H1 (cell line): Measurements from ENCODE around the gene FCER2. TPM values are rescaled to one million over a fixed set of nuclear protein-coding genes. Genes with fewer than 3 reads are reported as not detected.
A peak's percentile ranks its signal among the peaks of the same experiment; 100 is the strongest.

Experiments used
- CTCF ChIA-PET: fragments of 300-600 bp; sonication (Branson Sonifier 250); formaldehyde crosslinking; loops from one replicate; lab custom pipeline; 2021; ENCODE audit not compliant: partially characterized antibody; lab: Charles Lee
- POLR2A ChIA-PET: fragments of 300-600 bp; sonication (Branson Sonifier 250); formaldehyde crosslinking; loops from one replicate; lab custom pipeline; 2021; ENCODE audit warnings: inconsistent platforms; ENCODE audit not compliant: partially characterized antibody; lab: Charles Lee
- DNase-seq, 2 experiments: peaks; one replicate each; pipeline versions ENCODE4 v3.0.0 to v3.0.0-alpha.2; 2010 to 2022; ENCODE audit warnings: low spot score in 2 of 2, low read depth in 1 of 2, mixed read lengths in 1 of 2
- FAIRE-seq: peaks from 2 replicates; lab custom pipeline; 2011; peaks lifted over from hg19 to GRCh38; lab: Jason Lieb, UNC
- H2AFZ ChIP-seq: 2 replicates; pipeline ENCODE4 v1.8.1; 2012; ENCODE audit warnings: low read length, inconsistent platforms
- H2AK5ac ChIP-seq: 2 replicates; pipeline ENCODE4 v1.6.1; 2013; ENCODE audit warnings: low read depth, low read length
- H2BK120ac ChIP-seq: replicated peaks from 2 replicates; pipeline ENCODE3; 2013; ENCODE audit warnings: low read depth, low read length, inconsistent platforms
- H2BK12ac ChIP-seq: 2 replicates; pipeline ENCODE4 v1.6.1; 2013; ENCODE audit warnings: low read depth, low read length
- H2BK15ac ChIP-seq: 2 replicates; pipeline ENCODE4 v1.6.1; 2013; ENCODE audit warnings: low read length
- H2BK20ac ChIP-seq: 2 replicates; pipeline ENCODE4 v1.6.1; 2013; ENCODE audit warnings: low read length
- H2BK5ac ChIP-seq: 2 replicates; pipeline ENCODE4 v1.6.1; 2013; ENCODE audit warnings: low read depth, low read length
- H3K14ac ChIP-seq: 2 replicates; pipeline ENCODE4 v1.6.1; 2013; ENCODE audit warnings: inconsistent platforms; ENCODE audit not compliant: insufficient read length
- H3K18ac ChIP-seq: 2 replicates; pipeline ENCODE4 v1.6.1; 2013; ENCODE audit warnings: low read length; ENCODE audit errors: extremely low read depth
- H3K23ac ChIP-seq: 2 replicates; pipeline ENCODE4 v1.6.1; 2013; ENCODE audit warnings: inconsistent platforms; ENCODE audit not compliant: insufficient read length
- H3K23me2 ChIP-seq: 2 replicates; pipeline ENCODE4 v1.6.1; 2013; ENCODE audit warnings: low read depth, low read length
- H3K27ac ChIP-seq: 2 replicates; pipeline ENCODE4 v1.6.1; 2011; ENCODE audit warnings: low read depth, low read length, inconsistent platforms
- H3K27me3 ChIP-seq, 4 experiments: replicated peaks in 1 of 4; 1 replicate in 1 of 4; 2 replicates in 3 of 4; pipeline versions ENCODE4 v1.6.1 to v1.8.1; 2011 to 2013; ENCODE audit warnings: low read length in 3 of 4, mild to moderate bottlenecking in 3 of 4, inconsistent platforms in 2 of 4, mixed read lengths in 2 of 4, moderate library complexity in 1 of 4; ENCODE audit not compliant: control insufficient read depth in 3 of 4, insufficient read depth in 3 of 4; ENCODE audit errors: extremely low read depth in 1 of 4
- H3K36me3 ChIP-seq, 4 experiments: 2 replicates each; pipeline versions ENCODE4 v1.6.1 to v1.8.1; 2011 to 2013; ENCODE audit warnings: mild to moderate bottlenecking in 4 of 4, low read length in 3 of 4, moderate library complexity in 2 of 4, control low read depth in 1 of 4, inconsistent platforms in 1 of 4; ENCODE audit not compliant: insufficient read depth in 4 of 4, control insufficient read depth in 2 of 4
- H3K4ac ChIP-seq: replicated peaks from 2 replicates; pipeline ENCODE3; 2013; ENCODE audit warnings: low read length, low read depth, mixed read lengths, inconsistent platforms; ENCODE audit not compliant: insufficient read length
- H3K4me1 ChIP-seq, 4 experiments: replicated peaks in 1 of 4; 1 replicate in 1 of 4; 2 replicates in 3 of 4; pipeline versions ENCODE4 v1.6.1 to v1.8.1; 2011 to 2013; ENCODE audit warnings: low read length in 3 of 4, inconsistent platforms in 2 of 4, mixed read lengths in 1 of 4; ENCODE audit not compliant: insufficient read depth in 4 of 4, control insufficient read depth in 3 of 4
- H3K4me2 ChIP-seq, 2 experiments: 2 replicates each; pipeline versions ENCODE4 v1.6.1 to v1.8.1; 2011 to 2013; ENCODE audit warnings: low read depth in 2 of 2, low read length in 2 of 2, control low read depth in 1 of 2, inconsistent platforms in 1 of 2, mild to moderate bottlenecking in 1 of 2; ENCODE audit not compliant: insufficient read depth in 1 of 2
- H3K4me3 ChIP-seq, 4 experiments: fragments of 200-600, 300-600 bp in 1 of 4; sonication (generic), shearing (Covaris generic), sonication (Bioruptor Twin) in 1 of 4; 2 replicates each; pipeline versions ENCODE4 v1.5.1 to v1.8.1; 2011 to 2016; ENCODE audit warnings: low read length in 4 of 4, low read depth in 3 of 4, control low read depth in 2 of 4, inconsistent platforms in 2 of 4, mild to moderate bottlenecking in 2 of 4, mixed read lengths in 1 of 4, moderate library complexity in 1 of 4; ENCODE audit not compliant: insufficient read depth in 2 of 4; ENCODE audit errors: extremely low read depth in 1 of 4
- H3K56ac ChIP-seq: replicated peaks from 2 replicates; pipeline ENCODE3; 2013; ENCODE audit warnings: low read depth, mild to moderate bottlenecking, mixed read lengths, low read length, inconsistent platforms; ENCODE audit not compliant: insufficient read length
- H3K79me1 ChIP-seq: 2 replicates; pipeline ENCODE4 v1.6.1; 2013; ENCODE audit warnings: low read depth, low read length, control low read depth
- H3K79me2 ChIP-seq, 2 experiments: 2 replicates each; pipeline versions ENCODE4 v1.6.1 to v1.8.1; 2012 to 2013; ENCODE audit warnings: low read length in 2 of 2, mild to moderate bottlenecking in 2 of 2, inconsistent platforms in 1 of 2; ENCODE audit not compliant: insufficient read depth in 2 of 2, control insufficient read depth in 1 of 2
- H3K9ac ChIP-seq, 4 experiments: replicated peaks in 1 of 4; 1 replicate in 1 of 4; 2 replicates in 3 of 4; pipeline versions ENCODE4 v1.6.1 to v1.8.1; 2011 to 2013; ENCODE audit warnings: low read depth in 3 of 4, low read length in 3 of 4, control low read depth in 2 of 4, mild to moderate bottlenecking in 2 of 4, moderate library complexity in 2 of 4, inconsistent platforms in 1 of 4; ENCODE audit errors: extremely low read depth in 1 of 4
- H3K9me3 ChIP-seq, 2 experiments: 2 replicates each; pipeline versions ENCODE4 v1.6.1 to v1.8.1; 2012 to 2013; ENCODE audit warnings: mild to moderate bottlenecking in 2 of 2, moderate library complexity in 2 of 2, control low read depth in 1 of 2, inconsistent platforms in 1 of 2, low read depth in 1 of 2, low read length in 1 of 2, mixed read lengths in 1 of 2; ENCODE audit not compliant: insufficient read depth in 2 of 2
- H4K20me1 ChIP-seq, 2 experiments: replicated peaks in 1 of 2; 2 replicates each; pipeline versions ENCODE3 to v1.8.1; 2011 to 2013; ENCODE audit warnings: inconsistent platforms in 2 of 2, low read length in 2 of 2, mild to moderate bottlenecking in 1 of 2; ENCODE audit not compliant: insufficient read depth in 2 of 2, control insufficient read depth in 1 of 2
- H4K5ac ChIP-seq: 2 replicates; pipeline ENCODE4 v1.6.1; 2013; ENCODE audit warnings: low read length, low read depth, mixed read lengths, inconsistent platforms; ENCODE audit not compliant: insufficient read length
- H4K8ac ChIP-seq: 2 replicates; pipeline ENCODE4 v1.8.0; 2013; ENCODE audit warnings: mild to moderate bottlenecking, moderate library complexity, low read length, inconsistent platforms; ENCODE audit not compliant: insufficient read depth; ENCODE audit errors: extremely low read depth
- H4K91ac ChIP-seq: replicated peaks from 2 replicates; pipeline ENCODE3; 2013; ENCODE audit warnings: low read length, mixed read lengths, inconsistent platforms; ENCODE audit not compliant: insufficient read length
- BACH1 ChIP-seq: IDR thresholded peaks from 2 replicates; pipeline ENCODE4 v1.6.1; 2012; ENCODE audit warnings: low read length, improper control_type of control experiment
- BRCA1 ChIP-seq: IDR thresholded peaks from 2 replicates; pipeline ENCODE4 v1.6.1; 2012; ENCODE audit warnings: low read depth, low read length, improper control_type of control experiment
- CEBPB ChIP-seq: IDR thresholded peaks from 2 replicates; pipeline ENCODE4 v1.6.1; 2012; ENCODE audit warnings: low read depth, low read length
- CHD1 ChIP-seq: IDR thresholded peaks from 2 replicates; pipeline ENCODE4 v1.6.1; 2012; ENCODE audit warnings: low read depth, low read length, improper control_type of control experiment
- CREB1 ChIP-seq: IDR thresholded peaks from 2 replicates; pipeline ENCODE4 v1.6.1; 2012; ENCODE audit warnings: inconsistent platforms
- FOSL1 ChIP-seq: IDR thresholded peaks from 2 replicates; pipeline ENCODE4 v1.6.1; 2011; ENCODE audit warnings: mild to moderate bottlenecking, low read depth, low read length, moderate library complexity; ENCODE audit not compliant: insufficient read depth
- KDM5A ChIP-seq: fragments of 200-600 bp; IDR thresholded peaks from 2 replicates; pipeline ENCODE4 v1.7.1; 2012; ENCODE audit warnings: mild to moderate bottlenecking, low read length, inconsistent platforms, mixed read lengths
- POU5F1 ChIP-seq: IDR thresholded peaks from 2 replicates; pipeline ENCODE4 v1.6.1; 2011; ENCODE audit warnings: low read depth, mild to moderate bottlenecking, low read length, moderate library complexity
- RFX5 ChIP-seq: IDR thresholded peaks from 2 replicates; pipeline ENCODE4 v1.6.1; 2011; ENCODE audit warnings: low read depth, low read length, improper control_type of control experiment, borderline replicate concordance
- SIN3A ChIP-seq, 2 experiments: IDR thresholded peaks in 1 of 2; conservative IDR thresholded peaks in 1 of 2; 2 replicates each; pipeline ENCODE4 v1.6.1; 2011 to 2012; ENCODE audit warnings: low read length in 2 of 2, improper control_type of control experiment in 1 of 2, low read depth in 1 of 2, mild to moderate bottlenecking in 1 of 2
- SUZ12 ChIP-seq: fragments of 200-600 bp; sonication (generic); IDR thresholded peaks from 2 replicates; pipeline ENCODE4 v1.6.1; 2012; ENCODE audit warnings: mild to moderate bottlenecking, inconsistent platforms, low read length, moderate library complexity, mixed read lengths
- ZNF274 ChIP-seq: IDR thresholded peaks from 2 replicates; pipeline ENCODE4 v1.7.0; 2012; ENCODE audit warnings: low read length, borderline replicate concordance; ENCODE audit errors: extremely low read depth
- polyA plus RNA-seq, 7 experiments: library from polyadenylated mRNA; depleted of rRNA in 3 of 7; stranded (reverse) in 5 of 7; unstranded in 2 of 7; fragments of >200 nt in 5 of 7; fragments of 200-250 nt in 2 of 7; gene quantifications; 1 replicate in 5 of 7; 2 replicates in 1 of 7; 4 replicates in 1 of 7; pipeline versions ENCODE4 v1.2.1 to v1.2.3, GENCODE V29; 2011 to 2013; ENCODE audit warnings: missing spikeins in 2 of 7, mixed read lengths in 2 of 7
- total RNA-seq: library from RNA; stranded (reverse); fragmentation: NEBNext Ultra II Directional; extraction: Animal tissue kit (Norgen Biotek cat#: 25700); gene quantifications from 2 replicates; pipeline ENCODE4 v1.2.1, GENCODE V29; 2021

Gene FCER2
- total and polyA plus RNA-seq, 2 of the 8 experiments (the other 6 are each of a cell fraction or from before 2014, with no cell fraction given): 0.67 TPM; not detected in 1

GRCh38 chr19:7691497-7691896, 10.4 kb downstream of the FCER2 start:
- TF ChIP-seq BRCA1 (no peak), CEBPB (no peak), SIN3A (conservative IDR thresholded peaks at IDR 0.05 in 1 of 2, IDR thresholded peaks at IDR 0.05 in 1 of 2; ENCODE audit: low read depth in 1 of 2, low read length in 2 of 2) (no peak), SUZ12 (no peak), POU5F1 (no peak), FOSL1 (no peak), CHD1 (no peak), KDM5A (no peak), BACH1 (no peak), CREB1 (no peak), RFX5 (no peak), ZNF274 (no peak)
- Histone ChIP-seq H3K18ac (no peak overlapping the region), H2BK12ac (peak overlapping the region; percentile 50; the same call in 1 of the 2 replicates), H3K9me3 (no peaks in the 10 kb centered on the region), H3K79me2 (no peaks in the 10 kb centered on the region), H3K79me1 (no peaks in the 10 kb centered on the region), H4K20me1 (peaks cover 0 to 4% of the 10 kb centered on the region in 2 experiments), H3K9ac (no peak overlapping the region), H3K4me3 (no peak overlapping the region; a peak in 1 of 8 replicates), H3K4me1 (no peaks in the 10 kb centered on the region; a peak in 1 of 7 replicates), H4K91ac (peak overlapping the region; percentile 49), H3K23ac (no peak overlapping the region), H3K27ac (no peak overlapping the region), H2BK20ac (no peak overlapping the region), H2AK5ac (peak overlapping the region; percentile 96; the same call in 1 of the 2 replicates), H2AFZ (no peak overlapping the region), H3K23me2 (peaks cover 14% of the 10 kb centered on the region), H3K4ac (no peak overlapping the region), H3K4me2 (no peak overlapping the region), H3K56ac (no peak overlapping the region), H3K27me3 (no peaks in the 10 kb centered on the region; a peak in 2 of 7 replicates), H2BK5ac (no peak overlapping the region), H4K5ac (no peak overlapping the region), H3K14ac (no peak overlapping the region), H3K36me3 (no peaks in the 10 kb centered on the region), H2BK15ac (no peak overlapping the region; the same call in 1 of the 2 replicates), H4K8ac (no peak overlapping the region), H2BK120ac (no peak overlapping the region)
- FAIRE-seq (no peak), DNase-seq (no peak)
- POLR2A ChIA-PET: no interaction called here
- CTCF ChIA-PET: no interaction called here
